GM23338 (cell line): Measurements from ENCODE around the gene VPS8.

Experiments used
- CREB1 ChIP-seq: fragments of 250-450 bp; sonication (Bioruptor Pico); IDR thresholded peaks from 2 replicates; pipeline ENCODE4 v1.5.0; 2020; ENCODE audit warnings: low read depth, mild to moderate bottlenecking, moderate library complexity
- EZH2 ChIP-seq: fragments of 200-600 bp; sonication (generic); IDR thresholded peaks from one replicate; pipeline ENCODE4 v1.8.0; 2017; ENCODE audit warnings: antibody characterized with exemption, mild to moderate bottlenecking, low read depth; ENCODE audit not compliant: unreplicated experiment
- EZH2phosphoT487 ChIP-seq: fragments of 200-600 bp; sonication (generic); IDR thresholded peaks from one replicate; pipeline ENCODE4 v1.8.1; 2018; ENCODE audit warnings: antibody characterized with exemption; ENCODE audit not compliant: unreplicated experiment
- JUNB ChIP-seq: IDR thresholded peaks from one replicate; pipeline ENCODE4 v1.6.1; 2016; ENCODE audit warnings: antibody characterized with exemption; ENCODE audit not compliant: unreplicated experiment
- POLR2AphosphoS5 ChIP-seq: IDR thresholded peaks from 2 replicates; pipeline ENCODE4 v1.6.1; 2016; ENCODE audit warnings: antibody characterized with exemption, low read depth
- TF ChIP-seq, protein P1 (sequence below), 2 experiments: fragments of 200-600 bp in 1 of 2; sonication (generic) in 1 of 2; conservative IDR thresholded peaks; 2 replicates each; pipeline versions ENCODE4 v1.5.1 to v1.6.1; 2016 to 2017; ENCODE audit warnings: antibody characterized with exemption in 2 of 2, low read depth in 2 of 2, mild to moderate bottlenecking in 2 of 2, moderate library complexity in 1 of 2
- TF ChIP-seq, protein P2 (sequence below): IDR thresholded peaks from one replicate; pipeline ENCODE4 v1.6.1; 2018; ENCODE audit warnings: antibody characterized with exemption; ENCODE audit not compliant: unreplicated experiment
- TF ChIP-seq, protein P3 (sequence below): fragments of 250-450 bp; sonication (Bioruptor Pico); IDR thresholded peaks from 2 replicates; pipeline ENCODE4 v1.5.0; 2020; ENCODE audit warnings: mild to moderate bottlenecking, moderate library complexity

DNA sequence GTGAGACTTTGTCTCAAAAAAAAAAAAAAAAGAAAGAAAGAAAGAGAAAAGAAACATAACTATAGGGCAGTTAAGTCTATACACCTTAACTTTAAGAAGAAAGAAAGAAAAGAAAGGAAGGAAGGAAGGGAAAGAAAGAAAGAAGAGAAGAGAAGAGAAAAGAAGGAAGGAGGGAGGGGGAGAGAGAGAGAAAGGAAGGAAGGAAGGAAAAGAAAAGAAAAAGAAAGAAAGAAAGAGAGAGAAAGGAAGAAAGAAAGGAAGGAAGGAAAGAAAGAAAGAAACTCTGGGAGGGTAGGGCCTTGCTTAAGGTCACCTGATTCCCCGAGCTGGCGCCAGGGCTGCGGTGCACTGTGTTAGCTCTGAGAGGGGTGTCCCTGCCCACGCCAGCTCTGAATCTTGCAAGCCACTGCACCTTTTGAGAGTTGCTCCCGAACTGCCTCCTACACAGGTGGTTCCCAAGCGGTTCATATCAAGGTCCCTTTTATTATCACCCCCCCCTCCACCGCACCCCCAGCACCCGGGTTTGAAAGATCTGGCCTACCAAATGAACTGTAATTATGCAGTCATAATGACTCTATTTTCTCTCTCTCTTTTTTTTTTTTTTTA, 39.2 kb upstream of the VPS8 start:
- TF ChIP-seq EZH2: no peak
- TF ChIP-seq, protein P1, sequence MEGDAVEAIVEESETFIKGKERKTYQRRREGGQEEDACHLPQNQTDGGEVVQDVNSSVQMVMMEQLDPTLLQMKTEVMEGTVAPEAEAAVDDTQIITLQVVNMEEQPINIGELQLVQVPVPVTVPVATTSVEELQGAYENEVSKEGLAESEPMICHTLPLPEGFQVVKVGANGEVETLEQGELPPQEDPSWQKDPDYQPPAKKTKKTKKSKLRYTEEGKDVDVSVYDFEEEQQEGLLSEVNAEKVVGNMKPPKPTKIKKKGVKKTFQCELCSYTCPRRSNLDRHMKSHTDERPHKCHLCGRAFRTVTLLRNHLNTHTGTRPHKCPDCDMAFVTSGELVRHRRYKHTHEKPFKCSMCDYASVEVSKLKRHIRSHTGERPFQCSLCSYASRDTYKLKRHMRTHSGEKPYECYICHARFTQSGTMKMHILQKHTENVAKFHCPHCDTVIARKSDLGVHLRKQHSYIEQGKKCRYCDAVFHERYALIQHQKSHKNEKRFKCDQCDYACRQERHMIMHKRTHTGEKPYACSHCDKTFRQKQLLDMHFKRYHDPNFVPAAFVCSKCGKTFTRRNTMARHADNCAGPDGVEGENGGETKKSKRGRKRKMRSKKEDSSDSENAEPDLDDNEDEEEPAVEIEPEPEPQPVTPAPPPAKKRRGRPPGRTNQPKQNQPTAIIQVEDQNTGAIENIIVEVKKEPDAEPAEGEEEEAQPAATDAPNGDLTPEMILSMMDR (conservative IDR thresholded peaks at IDR 0.05; ENCODE audit: low read depth in 2 of 2): no peak
- TF ChIP-seq POLR2AphosphoS5: no peak
- TF ChIP-seq, protein P2, sequence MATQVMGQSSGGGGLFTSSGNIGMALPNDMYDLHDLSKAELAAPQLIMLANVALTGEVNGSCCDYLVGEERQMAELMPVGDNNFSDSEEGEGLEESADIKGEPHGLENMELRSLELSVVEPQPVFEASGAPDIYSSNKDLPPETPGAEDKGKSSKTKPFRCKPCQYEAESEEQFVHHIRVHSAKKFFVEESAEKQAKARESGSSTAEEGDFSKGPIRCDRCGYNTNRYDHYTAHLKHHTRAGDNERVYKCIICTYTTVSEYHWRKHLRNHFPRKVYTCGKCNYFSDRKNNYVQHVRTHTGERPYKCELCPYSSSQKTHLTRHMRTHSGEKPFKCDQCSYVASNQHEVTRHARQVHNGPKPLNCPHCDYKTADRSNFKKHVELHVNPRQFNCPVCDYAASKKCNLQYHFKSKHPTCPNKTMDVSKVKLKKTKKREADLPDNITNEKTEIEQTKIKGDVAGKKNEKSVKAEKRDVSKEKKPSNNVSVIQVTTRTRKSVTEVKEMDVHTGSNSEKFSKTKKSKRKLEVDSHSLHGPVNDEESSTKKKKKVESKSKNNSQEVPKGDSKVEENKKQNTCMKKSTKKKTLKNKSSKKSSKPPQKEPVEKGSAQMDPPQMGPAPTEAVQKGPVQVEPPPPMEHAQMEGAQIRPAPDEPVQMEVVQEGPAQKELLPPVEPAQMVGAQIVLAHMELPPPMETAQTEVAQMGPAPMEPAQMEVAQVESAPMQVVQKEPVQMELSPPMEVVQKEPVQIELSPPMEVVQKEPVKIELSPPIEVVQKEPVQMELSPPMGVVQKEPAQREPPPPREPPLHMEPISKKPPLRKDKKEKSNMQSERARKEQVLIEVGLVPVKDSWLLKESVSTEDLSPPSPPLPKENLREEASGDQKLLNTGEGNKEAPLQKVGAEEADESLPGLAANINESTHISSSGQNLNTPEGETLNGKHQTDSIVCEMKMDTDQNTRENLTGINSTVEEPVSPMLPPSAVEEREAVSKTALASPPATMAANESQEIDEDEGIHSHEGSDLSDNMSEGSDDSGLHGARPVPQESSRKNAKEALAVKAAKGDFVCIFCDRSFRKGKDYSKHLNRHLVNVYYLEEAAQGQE: no peak
- no peak for TF ChIP-seq CREB1 (CRISPR knock-in tag)
- TF ChIP-seq EZH2phosphoT487: no peak
- TF ChIP-seq JUNB: no peak
- TF ChIP-seq, protein P3, sequence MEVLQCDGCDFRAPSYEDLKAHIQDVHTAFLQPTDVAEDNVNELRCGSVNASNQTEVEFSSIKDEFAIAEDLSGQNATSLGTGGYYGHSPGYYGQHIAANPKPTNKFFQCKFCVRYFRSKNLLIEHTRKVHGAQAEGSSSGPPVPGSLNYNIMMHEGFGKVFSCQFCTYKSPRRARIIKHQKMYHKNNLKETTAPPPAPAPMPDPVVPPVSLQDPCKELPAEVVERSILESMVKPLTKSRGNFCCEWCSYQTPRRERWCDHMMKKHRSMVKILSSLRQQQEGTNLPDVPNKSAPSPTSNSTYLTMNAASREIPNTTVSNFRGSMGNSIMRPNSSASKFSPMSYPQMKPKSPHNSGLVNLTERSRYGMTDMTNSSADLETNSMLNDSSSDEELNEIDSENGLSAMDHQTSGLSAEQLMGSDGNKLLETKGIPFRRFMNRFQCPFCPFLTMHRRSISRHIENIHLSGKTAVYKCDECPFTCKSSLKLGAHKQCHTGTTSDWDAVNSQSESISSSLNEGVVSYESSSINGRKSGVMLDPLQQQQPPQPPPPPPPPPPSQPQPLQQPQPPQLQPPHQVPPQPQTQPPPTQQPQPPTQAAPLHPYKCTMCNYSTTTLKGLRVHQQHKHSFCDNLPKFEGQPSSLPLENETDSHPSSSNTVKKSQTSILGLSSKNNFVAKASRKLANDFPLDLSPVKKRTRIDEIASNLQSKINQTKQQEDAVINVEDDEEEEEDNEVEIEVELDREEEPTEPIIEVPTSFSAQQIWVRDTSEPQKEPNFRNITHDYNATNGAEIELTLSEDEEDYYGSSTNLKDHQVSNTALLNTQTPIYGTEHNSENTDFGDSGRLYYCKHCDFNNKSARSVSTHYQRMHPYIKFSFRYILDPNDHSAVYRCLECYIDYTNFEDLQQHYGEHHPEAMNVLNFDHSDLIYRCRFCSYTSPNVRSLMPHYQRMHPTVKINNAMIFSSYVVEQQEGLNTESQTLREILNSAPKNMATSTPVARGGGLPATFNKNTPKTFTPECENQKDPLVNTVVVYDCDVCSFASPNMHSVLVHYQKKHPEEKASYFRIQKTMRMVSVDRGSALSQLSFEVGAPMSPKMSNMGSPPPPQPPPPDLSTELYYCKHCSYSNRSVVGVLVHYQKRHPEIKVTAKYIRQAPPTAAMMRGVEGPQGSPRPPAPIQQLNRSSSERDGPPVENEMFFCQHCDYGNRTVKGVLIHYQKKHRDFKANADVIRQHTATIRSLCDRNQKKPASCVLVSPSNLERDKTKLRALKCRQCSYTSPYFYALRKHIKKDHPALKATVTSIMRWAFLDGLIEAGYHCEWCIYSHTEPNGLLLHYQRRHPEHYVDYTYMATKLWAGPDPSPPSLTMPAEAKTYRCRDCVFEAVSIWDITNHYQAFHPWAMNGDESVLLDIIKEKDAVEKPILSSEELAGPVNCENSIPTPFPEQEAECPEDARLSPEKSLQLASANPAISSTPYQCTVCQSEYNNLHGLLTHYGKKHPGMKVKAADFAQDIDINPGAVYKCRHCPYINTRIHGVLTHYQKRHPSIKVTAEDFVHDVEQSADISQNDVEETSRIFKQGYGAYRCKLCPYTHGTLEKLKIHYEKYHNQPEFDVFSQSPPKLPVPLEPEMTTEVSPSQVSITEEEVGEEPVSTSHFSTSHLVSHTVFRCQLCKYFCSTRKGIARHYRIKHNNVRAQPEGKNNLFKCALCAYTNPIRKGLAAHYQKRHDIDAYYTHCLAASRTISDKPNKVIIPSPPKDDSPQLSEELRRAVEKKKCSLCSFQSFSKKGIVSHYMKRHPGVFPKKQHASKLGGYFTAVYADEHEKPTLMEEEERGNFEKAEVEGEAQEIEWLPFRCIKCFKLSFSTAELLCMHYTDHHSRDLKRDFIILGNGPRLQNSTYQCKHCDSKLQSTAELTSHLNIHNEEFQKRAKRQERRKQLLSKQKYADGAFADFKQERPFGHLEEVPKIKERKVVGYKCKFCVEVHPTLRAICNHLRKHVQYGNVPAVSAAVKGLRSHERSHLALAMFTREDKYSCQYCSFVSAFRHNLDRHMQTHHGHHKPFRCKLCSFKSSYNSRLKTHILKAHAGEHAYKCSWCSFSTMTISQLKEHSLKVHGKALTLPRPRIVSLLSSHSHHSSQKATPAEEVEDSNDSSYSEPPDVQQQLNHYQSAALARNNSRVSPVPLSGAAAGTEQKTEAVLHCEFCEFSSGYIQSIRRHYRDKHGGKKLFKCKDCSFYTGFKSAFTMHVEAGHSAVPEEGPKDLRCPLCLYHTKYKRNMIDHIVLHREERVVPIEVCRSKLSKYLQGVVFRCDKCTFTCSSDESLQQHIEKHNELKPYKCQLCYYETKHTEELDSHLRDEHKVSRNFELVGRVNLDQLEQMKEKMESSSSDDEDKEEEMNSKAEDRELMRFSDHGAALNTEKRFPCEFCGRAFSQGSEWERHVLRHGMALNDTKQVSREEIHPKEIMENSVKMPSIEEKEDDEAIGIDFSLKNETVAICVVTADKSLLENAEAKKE: no peak
